C4-2B (cell line): Measurements from ENCODE around the gene PAQR5.
"Not testable (repeated sequence)": the region's sequence is repeated elsewhere in the genome, so short reads cannot be mapped to it uniquely, and the experiment has no call there.

ENCODE experiments used
- H3K27ac ChIP-seq: fragments of 450-650 bp; 2 replicates; pipeline ENCODE4 v1.5.1; 2017
- CTCF ChIP-seq: fragments of 450-650 bp; conservative IDR thresholded peaks from 2 replicates; pipeline ENCODE4 v1.5.1; 2017; ENCODE audit warnings: mild to moderate bottlenecking
- ZFX ChIP-seq: fragments of 450-650 bp; IDR thresholded peaks from 2 replicates; pipeline ENCODE4 v1.6.1; 2017

Gene PAQR5

GRCh38 chr15:69293741-69294615 is 4.7 kb upstream of the PAQR5 start:
- TF ChIP-seq ZFX: no peak
- TF ChIP-seq CTCF: no peak
- no peak overlapping the region for H3K27ac ChIP-seq

GRCh38 chr15:69296606-69297005 is 2.1 kb upstream of the PAQR5 start:
- no peak overlapping the region for H3K27ac ChIP-seq
- TF ChIP-seq CTCF: no peak
- TF ChIP-seq ZFX: no peak

GRCh38 chr15:69297642-69298353 is 914 bp upstream of the PAQR5 start:
- H3K27ac ChIP-seq: no peak overlapping the region; the same call in 1 of the 2 replicates
- TF ChIP-seq ZFX (no peak), CTCF (no peak)

GRCh38 chr15:69298354-69298696 is 387 bp upstream of the PAQR5 start:
- TF ChIP-seq CTCF: no peak
- no peak for TF ChIP-seq ZFX
- H3K27ac ChIP-seq: peak overlapping the region; percentile 31; the same call in 1 of the 2 replicates

GRCh38 chr15:69299451-69299886 is 757 bp downstream of the PAQR5 start:
- TF ChIP-seq CTCF: no peak
- TF ChIP-seq ZFX: no peak
- peak overlapping the region; percentile 31; the same call in 1 of the 2 replicates for H3K27ac ChIP-seq

GRCh38 chr15:69299943-69300588 is 1.4 kb downstream of the PAQR5 start:
- no peak overlapping the region for H3K27ac ChIP-seq
- TF ChIP-seq ZFX: no peak
- TF ChIP-seq CTCF: no peak

- not testable (repeated sequence) for H3K27ac ChIP-seq
Measured at GRCh38 chr15:69301101-69301500, 2.4 kb downstream of the PAQR5 start.

GRCh38 chr15:69302087-69302486 is 3.4 kb downstream of the PAQR5 start:
- H3K27ac ChIP-seq: not testable (repeated sequence)
